Lower leg skin (tissue), 4 donors: ENCODE results near the gene CCRL2. TPM values are rescaled to one million over a fixed set of nuclear protein-coding genes. Genes with fewer than 3 reads are reported as not detected.

ENCODE experiments used
- DNase-seq, 2 donors: peaks; one replicate each; pipeline ENCODE4 v3.0.0-alpha.2; 2019; ENCODE audit warnings: low spot score in 2 of 2
- H3K4me3 ChIP-seq: fragments of 200-600 bp; sonication (generic); 2 replicates; pipeline ENCODE4 v1.5.1; 2017; ENCODE audit warnings: mild to moderate bottlenecking, low read depth; ENCODE audit not compliant: poor library complexity, severe bottlenecking
- CTCF ChIP-seq, 3 donors: fragments of 450-650 bp; IDR thresholded peaks; one replicate each; pipeline ENCODE4 v1.5.1; 2016; ENCODE audit warnings: antibody characterized with exemption in 3 of 3, mild to moderate bottlenecking in 3 of 3, moderate library complexity in 2 of 3
- POLR2A ChIP-seq, 2 donors: fragments of 450-650 bp; IDR thresholded peaks; one replicate each; pipeline ENCODE4 v1.6.1; 2016 to 2017; ENCODE audit warnings: antibody characterized with exemption in 2 of 2, mild to moderate bottlenecking in 1 of 2, moderate library complexity in 1 of 2
- WGBS, 2 donors: methylation state at CpG; one replicate each; pipeline ENCODE4 v1.1.5; 2018; 5-methylcytosine and 5-hydroxymethylcytosine counted together
- intact Hi-C: fragments of 100-400 bp; cut with DNase I; formaldehyde crosslinking; loops from one replicate; pipeline ENCODE4 v1.15.0; 2023; ENCODE audit warnings: low total_unique reads
- total RNA-seq, 4 donors: library from RNA; depleted of rRNA; stranded (reverse); fragments of >200 nt; gene quantifications; one replicate each; pipeline ENCODE4 v1.1.0, GENCODE V29; 2016

Gene CCRL2
- total RNA-seq, 4 donors from 2014 or later: 0.32 to 1.2 (median 0.78) TPM

- TF ChIP-seq CTCF (IDR thresholded peaks at IDR 0.05) (no peak), POLR2A (IDR thresholded peaks at IDR 0.05) (no peak)
- no peak for DNase-seq
- WGBS, 2 donors: 54 to 66% methylated on average over 5 of the region's 5 CpGs
- no peak overlapping the region for H3K4me3 ChIP-seq
- intact Hi-C loops: loop anchor here (5.0 kb wide), 1 partner anchor 505 kb away; the partner anchor contains the start of gene CXCR6
Observed at GRCh38 chr3:46447228-46447985, 40.3 kb downstream of the CCRL2 start.

- WGBS, 2 donors: 97% methylated on average over 16 to 17 of the region's 17 CpGs
- no peak for TF ChIP-seq CTCF (IDR thresholded peaks at IDR 0.05)
- TF ChIP-seq POLR2A (IDR thresholded peaks at IDR 0.05): no peak
- no peak overlapping the region for H3K4me3 ChIP-seq
- DNase-seq: no peak
- intact Hi-C loops: loop anchor here (5.0 kb wide), 1 partner anchor 506 kb away; the partner anchor contains the start of gene CXCR6
Observed at GRCh38 chr3:46448721-46449120, 41.7 kb downstream of the CCRL2 start.

- DNase-seq: no peak
- intact Hi-C loops: loop anchor here (5.0 kb wide), 1 partner anchor 508 kb away; the partner anchor contains the start of gene CXCR6
- 72 to 75% methylated on average over 14 of the region's 14 CpGs for WGBS, 2 donors
- H3K4me3 ChIP-seq: no peak overlapping the region
- TF ChIP-seq POLR2A (IDR thresholded peaks at IDR 0.05): no peak
- TF ChIP-seq CTCF (IDR thresholded peaks at IDR 0.05): no peak
Observed at GRCh38 chr3:46449755-46450552, 42.9 kb downstream of the CCRL2 start.

GRCh38 chr3:46453526-46454208 is 46.6 kb downstream of the CCRL2 start:
- no peak overlapping the region for H3K4me3 ChIP-seq
- intact Hi-C loops: no loop called here
- no peak for TF ChIP-seq POLR2A (IDR thresholded peaks at IDR 0.05)
- no peak for TF ChIP-seq CTCF (IDR thresholded peaks at IDR 0.05)
- 69 to 75% methylated on average over 7 of the region's 7 CpGs for WGBS, 2 donors
- DNase-seq: no peak

GRCh38 chr3:46454209-46454595 is 47.1 kb downstream of the CCRL2 start:
- TF ChIP-seq POLR2A (IDR thresholded peaks at IDR 0.05) (no peak), CTCF (IDR thresholded peaks at IDR 0.05) (no peak)
- H3K4me3 ChIP-seq: no peak overlapping the region
- intact Hi-C loops: no loop called here
- DNase-seq: peak in 1 of 2 donors; percentile 31
- 65 to 70% methylated on average over 3 of the region's 3 CpGs for WGBS, 2 donors
